AG04450 (cell line): ENCODE data around the gene ALS2CL. TPM values are rescaled to one million over a fixed set of nuclear protein-coding genes. Genes with fewer than 3 reads are reported as not detected.
"Not testable (repeated sequence)": the region's sequence is repeated elsewhere in the genome, so short reads cannot be mapped to it uniquely, and the experiment has no call there.

Source experiments
- CTCF ChIA-PET: fragments of 300-600, 350-600 bp; formaldehyde crosslinking; extraction: SDS; loops from one replicate; lab custom pipeline; 2022; ENCODE audit warnings: antibody characterized with exemption, inconsistent platforms; lab: Charles Lee
- POLR2A ChIA-PET: fragments of 350-600 bp; formaldehyde crosslinking; extraction: SDS; loops from one replicate; lab custom pipeline; 2021; ENCODE audit warnings: antibody characterized with exemption, inconsistent platforms; lab: Yijun Ruan, JAX
- DNase-seq: peaks from one replicate; pipeline ENCODE4 v3.0.0-alpha.2; 2011; ENCODE audit warnings: low read depth, low spot score
- H3K27ac ChIP-seq: one replicate; pipeline ENCODE4 v1.5.1; 2012; ENCODE audit warnings: low read depth, low read length, control low read depth
- H3K27me3 ChIP-seq: one replicate; pipeline ENCODE4 v1.6.0; 2012; ENCODE audit warnings: low read length; ENCODE audit not compliant: control insufficient read depth, insufficient read depth
- H3K4me3 ChIP-seq: 2 replicates; pipeline ENCODE4 v1.5.1; 2011; ENCODE audit warnings: mild to moderate bottlenecking, low read depth, low read length, control low read depth
- H3K9me3 ChIP-seq: 2 replicates; pipeline ENCODE4 v1.5.1; 2012; ENCODE audit warnings: low read length; ENCODE audit not compliant: control insufficient read depth, insufficient read depth
- polyA minus RNA-seq: library from RNA; depleted of rRNA, polyadenylated mRNA; stranded (reverse); fragments of >200 nt; gene quantifications from 2 replicates; pipeline ENCODE4 v1.2.3, GENCODE V29; 2011; rRNA and poly(A)+ RNA removed
- polyA plus RNA-seq: library from polyadenylated mRNA; depleted of rRNA; stranded (reverse); fragments of >200 nt; gene quantifications from 2 replicates; pipeline ENCODE4 v1.2.3, GENCODE V29; 2011; rRNA removed
- TF ChIP-seq, protein P1 (sequence below): IDR thresholded peaks from 2 replicates; pipeline ENCODE4 v1.5.1; 2011; ENCODE audit warnings: low read depth, low read length, control low read depth, inconsistent platforms

The ALS2CL gene, protein sequence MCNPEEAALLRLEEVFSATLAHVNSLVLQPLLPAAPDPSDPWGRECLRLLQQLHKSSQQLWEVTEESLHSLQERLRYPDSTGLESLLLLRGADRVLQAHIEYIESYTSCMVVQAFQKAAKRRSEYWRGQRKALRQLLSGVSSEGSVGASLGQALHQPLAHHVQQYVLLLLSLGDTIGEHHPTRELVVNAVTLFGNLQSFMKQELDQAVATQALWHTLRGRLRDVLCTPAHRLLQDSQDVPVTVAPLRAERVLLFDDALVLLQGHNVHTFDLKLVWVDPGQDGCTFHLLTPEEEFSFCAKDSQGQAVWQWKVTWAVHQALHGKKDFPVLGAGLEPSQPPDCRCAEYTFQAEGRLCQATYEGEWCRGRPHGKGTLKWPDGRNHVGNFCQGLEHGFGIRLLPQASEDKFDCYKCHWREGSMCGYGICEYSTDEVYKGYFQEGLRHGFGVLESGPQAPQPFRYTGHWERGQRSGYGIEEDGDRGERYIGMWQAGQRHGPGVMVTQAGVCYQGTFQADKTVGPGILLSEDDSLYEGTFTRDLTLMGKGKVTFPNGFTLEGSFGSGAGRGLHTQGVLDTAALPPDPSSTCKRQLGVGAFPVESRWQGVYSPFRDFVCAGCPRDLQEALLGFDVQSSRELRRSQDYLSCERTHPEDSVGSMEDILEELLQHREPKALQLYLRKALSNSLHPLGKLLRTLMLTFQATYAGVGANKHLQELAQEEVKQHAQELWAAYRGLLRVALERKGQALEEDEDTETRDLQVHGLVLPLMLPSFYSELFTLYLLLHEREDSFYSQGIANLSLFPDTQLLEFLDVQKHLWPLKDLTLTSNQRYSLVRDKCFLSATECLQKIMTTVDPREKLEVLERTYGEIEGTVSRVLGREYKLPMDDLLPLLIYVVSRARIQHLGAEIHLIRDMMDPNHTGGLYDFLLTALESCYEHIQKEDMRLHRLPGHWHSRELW
- polyA plus RNA-seq: 0.89 and 1.0 TPM in 2 replicates
- 0.91 and 1.9 TPM in 2 replicates for polyA minus RNA-seq

DNA sequence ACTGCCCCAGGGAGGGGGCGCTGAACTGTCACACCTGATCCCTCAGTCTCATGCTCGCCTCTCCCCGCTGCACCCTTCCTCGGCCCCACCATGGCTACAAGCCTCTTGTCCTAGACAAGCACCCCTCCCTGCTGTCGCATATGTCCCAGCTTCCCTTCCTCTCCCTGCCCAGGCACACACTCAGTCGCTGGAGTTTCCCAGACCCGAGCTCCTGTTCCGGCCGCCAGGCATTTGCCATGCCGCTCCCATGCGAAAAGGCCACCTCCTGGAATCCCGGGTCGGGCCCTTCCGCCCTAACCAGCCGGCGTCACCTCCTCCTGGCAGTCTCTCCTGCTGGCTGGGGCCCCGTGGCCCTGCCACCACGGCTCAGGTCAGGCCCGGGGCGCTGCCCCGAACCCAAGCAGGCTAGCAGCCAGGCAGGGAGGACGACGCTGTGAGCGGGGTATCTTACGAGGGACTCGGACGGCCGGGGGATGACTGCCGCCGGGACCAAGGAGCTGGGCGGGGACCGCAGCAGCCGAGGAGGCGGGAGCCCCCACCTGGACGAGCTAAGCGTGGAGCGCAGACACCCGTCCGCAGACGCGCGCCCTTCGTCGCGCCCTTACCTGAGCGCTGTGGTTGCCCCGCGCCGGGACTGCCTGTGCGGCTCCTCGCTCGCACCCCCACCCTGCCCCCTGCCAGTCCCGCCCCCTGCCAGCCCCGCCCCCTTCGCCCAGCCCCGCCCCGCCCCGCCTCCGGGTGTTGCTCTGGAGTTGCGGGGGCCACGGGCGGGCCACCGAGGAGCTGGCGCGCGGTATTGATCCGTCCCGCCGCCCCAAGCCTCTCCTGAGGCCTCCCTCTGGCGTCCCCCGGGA lies at the start of gene ALS2CL:
ALS2CL (minus strand) TSS at position 642 of the 854 bp plus-strand sequence. CDS start 4,239 bp downstream, outside the sequence.
- DNase-seq: no peak
- TF ChIP-seq, protein P1, sequence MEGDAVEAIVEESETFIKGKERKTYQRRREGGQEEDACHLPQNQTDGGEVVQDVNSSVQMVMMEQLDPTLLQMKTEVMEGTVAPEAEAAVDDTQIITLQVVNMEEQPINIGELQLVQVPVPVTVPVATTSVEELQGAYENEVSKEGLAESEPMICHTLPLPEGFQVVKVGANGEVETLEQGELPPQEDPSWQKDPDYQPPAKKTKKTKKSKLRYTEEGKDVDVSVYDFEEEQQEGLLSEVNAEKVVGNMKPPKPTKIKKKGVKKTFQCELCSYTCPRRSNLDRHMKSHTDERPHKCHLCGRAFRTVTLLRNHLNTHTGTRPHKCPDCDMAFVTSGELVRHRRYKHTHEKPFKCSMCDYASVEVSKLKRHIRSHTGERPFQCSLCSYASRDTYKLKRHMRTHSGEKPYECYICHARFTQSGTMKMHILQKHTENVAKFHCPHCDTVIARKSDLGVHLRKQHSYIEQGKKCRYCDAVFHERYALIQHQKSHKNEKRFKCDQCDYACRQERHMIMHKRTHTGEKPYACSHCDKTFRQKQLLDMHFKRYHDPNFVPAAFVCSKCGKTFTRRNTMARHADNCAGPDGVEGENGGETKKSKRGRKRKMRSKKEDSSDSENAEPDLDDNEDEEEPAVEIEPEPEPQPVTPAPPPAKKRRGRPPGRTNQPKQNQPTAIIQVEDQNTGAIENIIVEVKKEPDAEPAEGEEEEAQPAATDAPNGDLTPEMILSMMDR: no peak
- Histone ChIP-seq H3K9me3 (no peaks in the 10 kb centered on the region), H3K27ac (no peak within 1 kb of the TSS), H3K4me3 (peak within 1 kb of the TSS; percentile 60), H3K27me3 (peaks cover 30% of the 10 kb centered on the region)
- POLR2A ChIA-PET: interaction anchor here (0.6 kb wide), 1 partner anchor 208 kb away, joined by 3 read pairs; no protein-coding TSS in a partner anchor
- CTCF ChIA-PET: interaction anchor here (0.6 to 2.2 kb wide), 5 partner anchors 12 to 205 kb away, joined by 3 to 8 read pairs (median 4); no protein-coding TSS in a partner anchor

DNA sequence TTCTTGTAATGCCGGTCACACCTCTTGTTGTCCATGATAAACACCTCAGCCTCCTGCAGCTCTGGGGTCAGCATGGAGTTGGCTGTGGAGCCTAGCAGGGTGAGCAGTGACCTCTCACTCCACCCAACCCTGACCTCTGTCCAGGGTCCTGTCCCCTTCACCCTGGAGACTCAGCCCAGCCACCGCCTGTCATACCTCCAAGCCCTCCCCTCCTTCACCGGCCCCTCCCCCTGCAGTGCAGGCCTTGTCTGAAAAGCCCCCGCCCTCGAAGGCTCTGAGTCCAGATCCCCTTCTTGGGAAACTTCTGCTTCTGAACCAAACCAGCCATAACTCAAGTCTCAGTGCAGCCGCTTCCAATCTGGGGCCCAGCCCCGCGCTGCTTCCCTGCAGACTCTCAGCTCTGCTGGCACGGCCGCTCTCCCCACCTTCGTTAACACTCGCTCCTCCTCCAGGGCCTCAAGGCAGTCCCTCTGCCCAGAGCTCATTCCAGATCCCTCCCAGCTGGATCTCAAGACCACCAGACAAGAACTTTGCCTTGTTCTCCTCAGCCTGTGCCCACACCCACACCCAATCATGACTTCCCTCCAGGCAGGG lies 49.6 kb upstream of the ALS2CL start:
- ChIA-PET POLR2A (no interaction called here), CTCF (interaction anchor here (0.5 kb wide), 1 partner anchor 140 kb away, joined by 3 read pairs; no protein-coding TSS in a partner anchor)
- TF ChIP-seq, protein P1: no peak
- Histone ChIP-seq H3K9me3 (no peaks in the 10 kb centered on the region), H3K4me3 (no peak overlapping the region), H3K27ac (no peak overlapping the region), H3K27me3 (peaks cover 15% of the 10 kb centered on the region)
- DNase-seq: no peak

DNA sequence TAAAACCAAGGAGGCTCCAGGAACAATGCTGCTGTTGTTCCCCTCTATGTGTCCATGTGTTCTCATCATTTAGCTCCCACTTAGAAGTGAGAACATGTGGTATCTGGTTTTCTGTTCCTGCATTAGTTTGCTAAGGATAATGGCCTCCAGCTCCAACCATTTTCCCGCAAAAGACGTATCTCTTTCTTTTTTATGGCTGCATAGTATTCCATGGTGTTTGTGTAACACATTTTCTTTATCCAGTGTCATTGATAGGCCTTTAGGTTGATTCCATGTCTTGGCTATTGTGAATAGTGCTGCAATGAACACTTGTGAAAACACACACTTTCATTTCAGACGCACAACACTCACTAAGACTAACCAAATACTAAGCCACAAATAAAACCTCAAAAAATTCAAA lies 46.1 kb upstream of the ALS2CL start:
- CTCF ChIA-PET: interaction anchor here (0.6 kb wide), 1 partner anchor 660 kb away, joined by 3 read pairs; no protein-coding TSS in a partner anchor
- DNase-seq, H3K27me3 ChIP-seq, H3K27ac ChIP-seq, H3K9me3 ChIP-seq, H3K4me3 ChIP-seq, POLR2A ChIA-PET: not testable (repeated sequence)

DNA sequence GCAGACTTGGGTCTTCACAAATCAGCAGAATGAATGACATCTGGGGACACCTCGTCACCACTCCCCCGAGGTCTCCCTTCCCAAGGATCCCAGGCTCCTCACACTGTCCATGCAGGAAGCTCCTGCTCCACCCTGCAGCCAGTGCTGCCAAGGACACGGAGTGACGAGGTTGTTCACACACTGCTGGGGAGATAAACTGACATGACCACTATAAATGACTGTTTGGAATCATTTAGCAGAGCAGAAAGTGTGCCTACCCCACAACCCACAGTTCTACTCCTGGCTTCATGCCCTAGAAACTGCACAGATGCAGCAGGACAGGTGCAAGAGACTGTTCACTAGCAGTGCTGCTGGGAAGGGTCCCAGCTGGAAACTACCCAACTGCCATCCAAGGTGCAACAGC lies 43.9 kb upstream of the ALS2CL start:
- Histone ChIP-seq H3K27ac (no peak overlapping the region), H3K4me3 (no peak overlapping the region), H3K9me3 (no peaks in the 10 kb centered on the region), H3K27me3 (peaks cover 7% of the 10 kb centered on the region)
- ChIA-PET CTCF (interaction anchor here (0.6 kb wide), 1 partner anchor 404 kb away, joined by 3 read pairs; no protein-coding TSS in a partner anchor), POLR2A (no interaction called here)
- DNase-seq: no peak
- TF ChIP-seq, protein P1: no peak
